HepG2 (cell line): Measurements from ENCODE around the gene RBM47. TPM values are rescaled to one million over a fixed set of nuclear protein-coding genes. Genes with fewer than 3 reads are reported as not detected.

Experiments
- ATAC-seq: fragments of 200-7000 bp; cut with Tn5 transposase; 3 replicates; pipeline ENCODE4 v1.9.1; 2020; ENCODE audit warnings: mild to moderate bottlenecking, moderate library complexity
- BruUV-seq: library from RNA; stranded (reverse); fragments of 400-500 nt; replicated peaks from 2 replicates; lab custom pipeline; 2021; lab: Mats Ljungman, UMichigan
- CTCF ChIA-PET: fragments of 300-600 bp; formaldehyde crosslinking; extraction: SDS; loops from one replicate; lab custom pipeline; 2021; ENCODE audit warnings: low total read pairs, inconsistent platforms, low intra/inter-chr PET ratio; lab: Yijun Ruan, JAX
- POLR2A ChIA-PET: fragments of 350-600 bp; sonication (Branson Sonifier 250); formaldehyde crosslinking; loops from one replicate; lab custom pipeline; 2020; ENCODE audit warnings: antibody characterized with exemption, inconsistent platforms; lab: Yijun Ruan, JAX
- DNase-seq: peaks from one replicate; pipeline ENCODE4 v3.0.0-alpha.2; 2015; ENCODE audit warnings: low spot score
- FAIRE-seq: peaks from 3 replicates; lab custom pipeline; 2011; peaks lifted over from hg19 to GRCh38; lab: Jason Lieb, UNC
- H2AFZ ChIP-seq: one replicate; pipeline ENCODE4 v1.6.1; 2011; ENCODE audit warnings: low read length, inconsistent platforms
- H3K27ac ChIP-seq: fragments of 300-600 bp; 3 replicates; pipeline ENCODE4 v1.8.0; 2011; ENCODE audit warnings: mixed run types, mild to moderate bottlenecking, mixed read lengths, low read length, inconsistent platforms; ENCODE audit not compliant: insufficient read depth; ENCODE audit errors: extremely low read length
- H3K27me3 ChIP-seq, 2 experiments: fragments of 200-600 bp in 1 of 2; 2 replicates in 1 of 2; 3 replicates in 1 of 2; pipeline versions ENCODE4 v1.6.0 to v1.8.0; 2011; ENCODE audit warnings: low read length in 2 of 2, mild to moderate bottlenecking in 2 of 2, moderate library complexity in 2 of 2, inconsistent platforms in 1 of 2; ENCODE audit not compliant: insufficient read depth in 2 of 2, control insufficient read depth in 1 of 2
- H3K36me3 ChIP-seq, 2 experiments: fragments of 200-600 bp in 1 of 2; replicated peaks in 1 of 2; 2 replicates in 1 of 2; 3 replicates in 1 of 2; pipeline versions ENCODE4 v1.5.1 to v1.8.0; 2011; ENCODE audit warnings: low read length in 2 of 2, inconsistent platforms in 1 of 2; ENCODE audit not compliant: insufficient read depth in 2 of 2, control insufficient read depth in 1 of 2
- H3K4me1 ChIP-seq: 2 replicates; pipeline ENCODE4 v1.5.1; 2012; ENCODE audit warnings: low read length, inconsistent platforms; ENCODE audit not compliant: insufficient read depth
- H3K4me2 ChIP-seq: 2 replicates; pipeline ENCODE4 v1.6.0; 2011; ENCODE audit warnings: low read depth, low read length, inconsistent platforms
- H3K4me3 ChIP-seq, 3 experiments: fragments of 200-600 bp in 1 of 3; sonication (generic), shearing (Covaris generic) in 1 of 3; replicated peaks in 1 of 3; 2 replicates each; pipeline ENCODE4 v1.5.1; 2011 to 2016; ENCODE audit warnings: low read length in 3 of 3, inconsistent platforms in 2 of 3, low read depth in 2 of 3, mild to moderate bottlenecking in 2 of 3, control low read depth in 1 of 3, mixed read lengths in 1 of 3; ENCODE audit not compliant: insufficient read depth in 1 of 3
- H3K79me2 ChIP-seq: one replicate; pipeline ENCODE4 v1.6.1; 2011; ENCODE audit warnings: low read length, inconsistent platforms; ENCODE audit not compliant: insufficient read depth
- H3K9ac ChIP-seq: 2 replicates; pipeline ENCODE4 v1.6.0; 2011; ENCODE audit warnings: mild to moderate bottlenecking, low read depth, low read length, inconsistent platforms; ENCODE audit not compliant: insufficient read depth
- H3K9me3 ChIP-seq: 2 replicates; pipeline ENCODE4 v1.5.1; 2012; ENCODE audit warnings: mild to moderate bottlenecking, low read length
- H4K20me1 ChIP-seq: 2 replicates; pipeline ENCODE4 v1.6.0; 2011; ENCODE audit warnings: inconsistent platforms, mild to moderate bottlenecking, low read length, moderate library complexity; ENCODE audit not compliant: insufficient read depth
- AGO2 ChIP-seq: fragments of 200-400 bp; formaldehyde crosslinking; optimal IDR thresholded peaks from 2 replicates; pipeline ENCODE3; 2017; ENCODE audit warnings: mild to moderate bottlenecking, low read depth, low read length, moderate library complexity
- ATAD3A ChIP-seq: sonication (generic); formaldehyde crosslinking; IDR thresholded peaks from 2 replicates; pipeline ENCODE4 v1.4.0; 2020; ENCODE audit warnings: missing genetic modification reagents
- CREB3 ChIP-seq: sonication (generic); formaldehyde crosslinking; IDR thresholded peaks from 2 replicates; pipeline ENCODE4 v1.5.0; 2020; ENCODE audit warnings: missing genetic modification reagents
- CSRNP2 ChIP-seq: sonication (generic); formaldehyde crosslinking; conservative IDR thresholded peaks from 2 replicates; pipeline ENCODE4 v1.8.0; 2022; ENCODE audit warnings: low read depth, missing genetic modification reagents
- E2F1 ChIP-seq: sonication (generic); formaldehyde crosslinking; IDR thresholded peaks from 2 replicates; pipeline ENCODE4 v1.5.0; 2020; ENCODE audit warnings: missing genetic modification reagents
- HDAC1 ChIP-seq: sonication (generic); formaldehyde crosslinking; IDR thresholded peaks from 2 replicates; pipeline ENCODE4 v1.5.1; 2020; ENCODE audit warnings: mild to moderate bottlenecking, missing genetic modification reagents
- HNRNPLL ChIP-seq: fragments of 200-400 bp; formaldehyde crosslinking; IDR thresholded peaks from 2 replicates; pipeline ENCODE4 v1.6.1; 2017; ENCODE audit warnings: mild to moderate bottlenecking, low read depth, low read length; ENCODE audit not compliant: poor library complexity, severe bottlenecking
- IRX3 ChIP-seq: sonication (generic); formaldehyde crosslinking; IDR thresholded peaks from 2 replicates; pipeline ENCODE4 v1.8.1; 2023; ENCODE audit warnings: mild to moderate bottlenecking, low read depth, missing genetic modification reagents, borderline replicate concordance
- JDP2 ChIP-seq: sonication (generic); formaldehyde crosslinking; IDR thresholded peaks from 2 replicates; pipeline ENCODE4 v1.8.1; 2022; ENCODE audit warnings: missing genetic modification reagents, borderline replicate concordance
- MTA3 ChIP-seq: sonication (generic); formaldehyde crosslinking; IDR thresholded peaks from 2 replicates; pipeline ENCODE4 v1.4.0; 2020; ENCODE audit warnings: missing genetic modification reagents
- NFATC3 ChIP-seq: sonication (generic); formaldehyde crosslinking; IDR thresholded peaks from 2 replicates; pipeline ENCODE4 v1.5.1; 2020; ENCODE audit warnings: mild to moderate bottlenecking, missing genetic modification reagents
- NR2F6 ChIP-seq, 2 experiments: IDR thresholded peaks; 2 replicates each; pipeline ENCODE4 v1.6.1; 2016; ENCODE audit warnings: antibody characterized with exemption in 1 of 2, mild to moderate bottlenecking in 1 of 2
- TFE3 ChIP-seq: IDR thresholded peaks from 2 replicates; pipeline ENCODE4 v1.6.1; 2016
- ZNF251 ChIP-seq: sonication (generic); formaldehyde crosslinking; IDR thresholded peaks from 2 replicates; pipeline ENCODE4 v1.9.0; 2021; ENCODE audit warnings: mild to moderate bottlenecking, missing genetic modification reagents
- ZNF513 ChIP-seq: sonication (generic); formaldehyde crosslinking; conservative IDR thresholded peaks from 2 replicates; pipeline ENCODE4 v1.5.0; 2020; ENCODE audit warnings: missing genetic modification reagents
- ZNF619 ChIP-seq: sonication (generic); formaldehyde crosslinking; IDR thresholded peaks from 2 replicates; pipeline ENCODE4 v1.4.0; 2020; ENCODE audit warnings: mild to moderate bottlenecking, missing genetic modification reagents
- ZNF75D ChIP-seq: sonication (generic); formaldehyde crosslinking; IDR thresholded peaks from 2 replicates; pipeline ENCODE4 v1.8.1; 2023; ENCODE audit warnings: missing genetic modification reagents, mild to moderate bottlenecking, borderline replicate concordance
- ZNF792 ChIP-seq: IDR thresholded peaks from 2 replicates; pipeline ENCODE4 v1.6.1; 2016
- WGBS: methylation state at CpG from one replicate; pipeline ENCODE4 v1.1.6; 2017; ENCODE audit warnings: low lambda C conversion rate; 5-methylcytosine and 5-hydroxymethylcytosine counted together
- in situ Hi-C: cut with HindIII; loops from 2 replicates; pipeline ENCODE4 v1.10.0; 2017; ENCODE audit warnings: low pct_unique_long_range_greater_than_20kb; ENCODE audit not compliant: extremely low pct_ligation_motif_present
- intact Hi-C: fragments of 100-400 bp; cut with micrococcal nuclease; formaldehyde crosslinking; loops from one replicate; pipeline ENCODE4 v1.10.0; 2022; ENCODE audit not compliant: unreplicated experiment
- polyA plus RNA-seq, 8 experiments: library from polyadenylated mRNA; depleted of rRNA in 3 of 8; stranded (reverse) in 7 of 8; unstranded in 1 of 8; fragments of >200 nt; fragmentation: Illumina TruSeq in 4 of 8; extraction: Trizol in 4 of 8; gene quantifications; 2 replicates each; pipeline versions ENCODE4 v1.2.1 to v1.2.3, GENCODE V29; 2011 to 2016; ENCODE audit warnings: low read depth in 4 of 8, missing spikeins in 1 of 8, mixed read lengths in 1 of 8; ENCODE audit not compliant: insufficient read depth in 1 of 8
- total RNA-seq, 5 experiments: library from RNA; depleted of rRNA; stranded (reverse); fragments of >200 nt; fragmentation: Illumina TruSeq; extraction: Trizol; gene quantifications; 2 replicates each; pipeline ENCODE4 v1.2.3, GENCODE V29; 2016; ENCODE audit warnings: low read depth in 1 of 5

Gene RBM47
- total and polyA plus RNA-seq, 2 of the 13 experiments (the other 11 are each of a cell fraction or from before 2014, with no cell fraction given): 1.2 to 2.5 TPM

GRCh38 chr4:40421839-40422708 lies 207.6 kb downstream of the RBM47 start:
- no peak overlapping the region for H2AFZ ChIP-seq
- in situ Hi-C loops: no loop called here
- H3K27me3 ChIP-seq: no peaks in the 10 kb centered on the region
- H3K4me1 ChIP-seq: peaks cover 38% of the 10 kb centered on the region
- ChIA-PET CTCF (no interaction called here), POLR2A (interaction anchor here (1.5 kb wide), 1 partner anchor 17 kb away, joined by 4 read pairs; no protein-coding TSS in a partner anchor)
- H3K27ac ChIP-seq: no peak overlapping the region
- FAIRE-seq: no peak
- H3K9me3 ChIP-seq: no peaks in the 10 kb centered on the region
- no peaks in the 10 kb centered on the region for H3K79me2 ChIP-seq
- WGBS: 96% methylated on average over 7 of the region's 7 CpGs
- no peak overlapping the region for H3K4me2 ChIP-seq
- H3K9ac ChIP-seq: no peak overlapping the region
- H4K20me1 ChIP-seq: no peaks in the 10 kb centered on the region
- ATAC-seq: no peak
- no TSS peak for BruUV-seq
- no peaks in the 10 kb centered on the region for H3K36me3 ChIP-seq
- intact Hi-C loops: no loop called here
- H3K4me3 ChIP-seq: no peak overlapping the region
- DNase-seq: no peak
- TF ChIP-seq NFATC3 (CRISPR knock-in tag): no peak
- no peak for TF ChIP-seq ZNF619 (CRISPR knock-in tag)
- no peak for TF ChIP-seq IRX3 (CRISPR knock-in tag)
- TF ChIP-seq ZNF75D (CRISPR knock-in tag): no peak
- TF ChIP-seq MTA3 (CRISPR knock-in tag): no peak
- no peak for TF ChIP-seq ZNF251
- no peak for TF ChIP-seq CSRNP2 (CRISPR knock-in tag)
- TF ChIP-seq NR2F6 (IDR thresholded peaks at IDR 0.05): no peak
- no peak for TF ChIP-seq NR2F6 (CRISPR knock-in tag; IDR thresholded peaks at IDR 0.05)
- no peak for TF ChIP-seq HDAC1
- no peak for TF ChIP-seq AGO2
- TF ChIP-seq TFE3 (CRISPR knock-in tag): no peak
- no peak for TF ChIP-seq CREB3 (CRISPR knock-in tag)
- TF ChIP-seq ZNF792: no peak
- TF ChIP-seq ATAD3A (CRISPR knock-in tag): no peak
- no peak for TF ChIP-seq ZNF513 (CRISPR knock-in tag)
- no peak for TF ChIP-seq JDP2
- TF ChIP-seq HNRNPLL: no peak
- no peak for TF ChIP-seq E2F1 (CRISPR knock-in tag)
